NCI-H1092 treated with DMSO at 0.1 percent for 48 hours (cell line): Measurements from ENCODE around the gene SPDYE2B.
"Not testable (repeated sequence)": the region's sequence is repeated elsewhere in the genome, so short reads cannot be mapped to it uniquely, and the experiment has no call there.

Source experiments
- DNase-seq: peaks from one replicate; lab custom pipeline; 2025; lab: John Stamatoyannopoulos, UW

Gene SPDYE2B

GRCh38 chr7:102698962-102699750 is 49.0 kb downstream of the SPDYE2B start:
- not testable (repeated sequence) for DNase-seq
